GM21423 (cell line): ENCODE data around the gene RPTN.

Experiments used
- ATAC-seq: cut with Tn5 transposase; IDR thresholded peaks from one replicate; pipeline ENCODE4 v1.9.1; 2021; ENCODE audit warnings: mild to moderate bottlenecking, moderate library complexity; ENCODE audit not compliant: unreplicated experiment

RPTN gene

DNA sequence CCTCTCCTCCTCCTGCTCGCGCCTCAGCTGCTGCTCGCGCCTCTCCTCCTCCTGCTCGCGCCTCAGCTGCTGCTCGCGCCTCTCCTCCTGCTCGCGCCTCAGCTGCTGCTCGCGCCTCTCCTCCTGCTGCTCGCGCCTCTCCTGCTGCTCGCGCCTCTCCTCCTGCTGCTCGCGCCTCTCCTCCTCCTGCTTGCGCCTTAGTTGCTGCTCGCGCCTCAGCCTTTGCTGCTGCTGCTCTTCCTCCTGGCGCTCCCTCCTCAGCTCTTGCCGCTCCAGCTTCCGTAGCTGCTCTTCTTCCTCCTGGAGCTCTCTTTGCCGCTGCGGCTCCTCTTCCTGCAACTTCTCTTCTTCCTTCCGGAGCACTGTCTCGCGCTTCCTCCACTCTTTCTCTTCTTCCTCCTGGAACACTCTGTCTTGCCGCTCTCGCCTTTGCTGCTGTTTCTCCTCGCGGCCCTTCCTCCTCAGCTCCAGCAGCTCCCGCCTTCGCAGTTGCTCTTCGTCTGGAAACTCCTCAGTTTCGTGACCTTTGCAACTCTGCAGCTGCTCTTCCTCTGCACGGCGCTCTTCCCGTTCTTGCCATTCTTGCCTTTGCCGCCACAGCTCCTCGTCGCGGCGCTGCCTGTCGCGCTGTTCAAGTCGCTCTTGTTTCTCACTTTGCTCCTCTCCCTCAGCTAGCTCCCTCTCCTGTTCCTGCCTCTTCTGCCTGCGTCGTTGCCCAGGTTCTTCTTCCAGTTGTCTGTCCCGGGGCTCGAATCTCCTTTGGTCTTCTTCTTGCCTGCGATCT, 46.7 kb downstream of the RPTN start:
- no peak for ATAC-seq

DNA sequence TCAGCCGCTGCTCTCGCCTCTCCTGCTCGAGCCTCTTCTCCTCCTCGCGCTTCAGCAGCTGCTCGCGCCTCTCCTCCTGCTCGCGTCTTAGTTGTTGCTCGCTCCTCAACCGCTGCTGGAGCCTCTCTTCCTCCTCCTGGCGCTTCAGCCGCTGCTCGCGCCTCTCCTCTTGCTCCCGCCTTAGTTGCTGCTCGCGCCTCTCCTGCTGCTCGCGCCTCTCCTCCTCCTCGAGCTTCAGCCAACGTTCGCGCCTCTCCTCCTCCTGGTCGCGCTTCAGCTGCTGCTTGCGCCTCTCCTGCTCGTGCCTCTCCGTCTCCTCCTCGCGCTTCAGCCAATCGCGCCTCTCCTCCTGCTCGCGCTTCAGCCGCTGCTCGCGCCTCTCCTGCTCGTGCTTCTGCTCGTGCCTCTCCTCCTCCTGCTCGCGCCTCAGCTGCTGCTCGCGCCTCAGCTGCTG, 47.5 kb downstream of the RPTN start:
- ATAC-seq, result no peak

DNA sequence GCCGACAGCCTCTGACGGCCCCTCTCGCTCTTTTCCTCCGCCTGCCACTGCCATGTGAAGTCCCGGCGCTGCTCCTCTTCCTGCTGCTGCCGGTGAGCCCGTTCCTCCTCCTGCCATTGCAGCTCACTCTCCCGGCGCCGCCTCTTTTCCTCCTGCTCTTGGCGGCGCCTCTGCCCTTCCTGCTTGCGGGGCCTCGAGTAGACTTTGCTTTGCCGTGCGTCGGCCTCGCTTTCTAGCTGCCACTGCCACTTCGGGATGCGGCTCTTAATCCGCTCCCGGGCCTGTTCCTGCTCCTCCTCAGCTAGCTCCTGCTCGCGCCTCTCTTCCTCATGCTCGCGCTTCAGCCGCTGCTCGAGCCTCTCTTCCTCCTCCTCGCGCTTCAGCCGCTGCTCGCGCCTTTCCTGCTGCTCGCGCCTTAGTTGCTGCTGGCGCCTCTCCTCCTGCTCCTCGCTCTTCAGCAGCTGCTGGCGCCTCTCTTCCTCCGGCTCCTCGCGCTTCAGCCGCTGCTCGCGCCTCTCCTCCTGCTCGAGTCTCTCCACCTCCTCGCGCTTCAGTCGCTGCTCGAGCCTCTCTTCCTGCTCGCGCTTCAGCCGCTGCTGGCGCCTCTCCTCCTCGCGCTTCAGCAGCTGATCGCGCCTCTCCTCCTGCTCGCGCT, 48.0 kb downstream of the RPTN start:
- ATAC-seq, result no peak

DNA sequence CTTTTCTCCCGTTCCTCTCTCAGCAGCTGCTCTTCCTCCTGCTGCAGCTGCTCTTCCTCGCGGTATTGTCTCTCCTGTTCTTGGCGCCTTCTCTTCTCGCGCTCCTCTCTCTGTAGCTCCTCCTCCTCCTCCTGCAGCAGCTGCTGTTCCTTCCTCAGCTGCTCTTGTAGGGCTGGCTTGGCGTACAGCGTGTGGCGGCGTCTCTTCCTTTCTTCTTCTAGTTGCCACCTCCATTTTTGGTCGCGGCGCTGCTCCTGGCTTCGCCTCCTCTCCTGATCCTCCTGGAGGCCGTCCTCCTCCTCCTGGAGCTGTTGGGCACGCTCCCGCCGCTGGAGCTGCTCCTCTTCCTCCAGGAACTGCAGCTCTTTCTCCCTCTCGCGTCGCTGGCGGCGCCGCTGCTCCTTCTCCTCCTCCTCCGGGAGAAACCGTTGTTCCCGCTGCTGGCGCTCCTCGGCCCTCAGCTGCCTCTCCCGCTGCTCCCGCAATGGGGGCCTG, 48.6 kb downstream of the RPTN start:
- ATAC-seq, result no peak

DNA sequence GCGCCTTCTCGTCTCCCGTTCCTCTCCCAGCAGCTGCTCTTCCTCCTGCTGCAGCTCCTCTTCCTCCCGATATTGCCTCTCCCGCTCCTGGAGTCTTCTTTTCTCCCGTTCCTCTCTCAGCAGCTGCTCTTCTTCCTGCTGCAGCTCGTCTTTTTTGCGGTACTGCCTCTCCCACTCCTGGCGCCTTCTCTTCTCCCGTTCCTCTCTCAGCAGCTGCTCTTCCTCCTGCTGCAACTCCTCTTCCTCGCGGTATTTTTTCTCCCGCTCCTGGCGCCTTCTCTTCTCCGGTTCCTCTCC, 49.1 kb downstream of the RPTN start:
- no peak for ATAC-seq

DNA sequence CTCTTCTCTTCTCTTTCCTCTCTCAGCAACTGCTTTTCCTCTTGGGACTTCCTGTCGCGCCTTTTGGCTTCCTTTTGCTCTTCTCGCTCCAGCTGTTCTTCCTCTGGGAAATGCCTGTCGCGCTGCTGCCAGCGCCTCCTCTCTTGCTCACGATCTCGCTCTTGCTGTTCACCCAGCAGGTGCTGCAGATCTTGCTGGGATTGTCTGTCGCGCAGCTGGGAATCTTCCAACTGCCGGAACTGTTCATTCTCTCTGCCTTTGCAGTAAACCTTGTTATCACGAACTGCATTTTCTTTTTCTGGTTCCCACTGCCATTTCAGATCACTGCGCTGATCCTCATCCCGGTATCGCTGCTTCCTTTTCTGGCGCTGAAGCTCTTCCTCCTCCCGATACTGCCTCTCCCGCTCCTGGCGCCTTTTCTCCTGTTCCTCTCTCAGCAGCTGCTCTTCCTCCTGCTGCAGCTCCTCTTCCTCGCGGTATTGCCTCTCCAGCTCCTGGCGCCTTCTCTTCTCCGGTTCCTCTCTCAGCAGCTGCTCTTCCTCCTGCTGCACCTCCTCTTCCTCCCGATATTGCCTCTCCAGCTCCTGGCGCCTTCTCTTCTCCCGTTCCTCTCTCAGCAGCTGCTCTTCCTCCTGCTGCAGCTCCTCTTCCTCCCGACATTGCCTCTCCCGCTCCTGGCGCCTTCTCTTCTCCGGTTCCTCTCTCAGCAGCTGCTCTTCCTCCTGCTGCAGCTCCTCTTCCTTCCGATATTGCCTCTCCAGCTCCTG, 49.6 kb downstream of the RPTN start:
- ATAC-seq, result no peak

DNA sequence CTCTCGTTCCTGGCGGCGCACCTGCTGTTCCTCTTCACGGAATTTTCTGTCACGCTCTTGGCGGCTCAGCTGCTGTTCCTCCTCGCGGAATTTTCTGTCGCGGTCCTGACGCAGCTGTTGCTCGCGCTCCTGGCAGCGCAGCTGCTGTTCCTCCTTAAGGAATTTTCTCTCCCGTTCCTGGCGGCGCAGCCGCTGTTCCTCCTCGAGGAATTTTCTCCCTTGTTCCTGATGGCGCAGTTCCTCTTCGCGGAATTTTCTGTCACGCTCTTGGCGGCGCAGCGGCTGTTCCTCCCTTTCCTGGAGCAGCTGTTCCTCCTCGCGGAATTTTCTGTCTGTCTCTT, 50.2 kb downstream of the RPTN start:
- no peak for ATAC-seq

DNA sequence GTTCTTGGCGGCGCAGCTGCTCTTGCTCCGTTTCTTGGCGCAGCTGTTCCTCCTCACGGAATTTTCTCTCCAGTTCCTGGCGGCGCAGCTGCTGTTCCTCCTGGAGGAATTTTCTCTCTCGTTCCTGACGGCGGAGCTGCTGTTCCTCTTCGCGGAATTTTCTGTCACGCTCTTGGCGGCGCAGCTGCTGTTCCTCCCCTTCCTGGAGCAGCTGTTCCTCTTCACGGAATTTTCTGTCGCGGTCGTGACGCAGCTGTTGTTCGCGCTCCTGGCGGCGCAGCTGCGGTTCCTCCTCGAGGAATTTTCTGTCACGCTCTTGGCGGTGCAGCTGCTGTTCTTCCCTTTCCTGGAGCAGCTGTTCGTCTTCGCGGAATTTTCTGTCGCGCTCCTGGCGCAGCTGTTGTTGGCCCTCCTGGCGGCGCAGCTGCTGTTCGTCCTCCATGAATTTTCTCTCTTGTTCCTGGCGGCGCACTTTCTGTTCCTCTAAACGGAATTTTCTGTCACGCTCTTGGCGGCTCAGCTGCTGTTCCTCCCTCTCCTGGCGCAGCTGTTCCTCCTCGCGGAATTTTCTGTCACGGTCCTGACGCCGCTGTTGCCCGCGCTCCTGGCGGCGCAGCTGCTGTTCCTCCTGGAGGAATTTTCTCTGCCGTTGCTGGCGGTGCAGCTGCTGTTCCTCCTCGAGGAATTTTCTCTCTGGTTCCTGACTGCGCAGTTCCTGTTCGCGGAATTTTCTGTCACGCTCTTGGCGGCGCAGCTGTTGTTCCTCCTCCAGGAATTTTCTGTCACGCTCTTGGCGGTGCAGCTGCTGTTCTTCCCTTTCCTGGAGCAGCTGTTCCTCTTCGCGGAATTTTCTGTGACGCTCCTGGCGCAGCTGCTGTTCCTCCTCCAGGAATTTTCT, 50.8 kb downstream of the RPTN start:
- ATAC-seq, result no peak

DNA sequence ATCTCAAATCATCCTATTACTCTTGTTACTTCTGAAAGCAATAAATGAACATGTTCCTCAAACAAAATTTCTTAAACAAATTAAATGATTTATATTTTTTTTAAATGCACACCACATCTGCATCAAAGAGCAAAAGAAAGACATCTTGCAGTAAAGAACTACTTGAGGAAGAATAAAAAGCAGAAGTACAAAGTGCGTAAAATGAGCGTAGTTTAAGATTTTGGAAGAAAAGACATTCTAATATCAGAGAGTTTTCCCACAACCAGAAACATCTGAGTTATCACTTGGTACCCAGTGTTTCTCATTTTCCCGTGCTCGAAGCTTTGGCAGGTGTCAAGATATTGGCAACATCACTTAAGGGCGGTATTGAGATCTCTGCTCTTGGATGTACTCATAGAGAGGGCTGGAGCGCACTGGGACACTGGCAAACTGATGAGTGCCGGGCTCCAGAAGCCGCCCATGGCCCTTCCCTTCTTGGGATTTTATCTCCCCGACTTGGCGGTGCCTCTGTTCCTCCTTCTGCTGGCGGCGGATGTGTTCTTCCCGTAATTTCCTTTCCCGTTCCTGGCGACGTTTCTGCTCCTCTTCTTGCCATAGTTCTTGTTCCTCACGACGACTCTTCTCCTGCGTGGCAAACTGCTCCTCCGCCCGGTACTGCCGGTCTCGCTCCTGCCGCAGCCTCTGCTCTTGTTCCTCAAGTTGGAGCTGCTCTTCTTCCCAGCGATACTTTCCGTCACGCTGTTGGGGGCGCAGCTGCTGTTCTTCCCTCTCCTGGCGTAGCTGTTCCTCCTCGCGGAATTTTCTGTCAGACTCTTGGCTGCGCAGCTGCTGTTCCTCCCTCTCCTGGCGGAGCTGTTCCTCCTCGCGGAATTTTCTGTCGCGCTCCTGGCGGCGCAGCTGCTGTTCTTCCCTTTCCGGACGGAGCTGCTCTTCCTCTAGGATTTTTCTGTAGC, 51.7 kb downstream of the RPTN start:
- ATAC-seq, result no peak

DNA sequence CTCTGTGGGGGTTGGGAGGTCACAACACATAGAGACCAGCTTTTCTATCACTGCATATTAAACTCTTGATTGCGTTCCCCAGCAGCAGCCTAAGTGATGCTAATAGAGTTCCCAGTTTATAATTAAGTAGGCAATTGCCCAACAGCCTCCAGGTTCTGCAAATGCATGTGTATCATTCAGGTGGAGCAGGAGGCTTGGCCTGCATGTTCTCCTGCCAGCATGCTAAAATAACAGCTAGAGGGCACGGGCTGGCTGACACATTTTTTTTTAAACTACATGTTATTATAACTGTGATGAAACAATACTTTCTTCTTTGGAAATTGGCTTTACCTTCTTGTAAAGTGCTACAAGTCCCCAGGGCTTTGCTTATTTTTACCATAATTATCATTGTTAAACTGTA, 54.2 kb downstream of the RPTN start:
- no peak for ATAC-seq
